Measurements from ENCODE around the gene GPN1. TPM values are rescaled to one million over a fixed set of nuclear protein-coding genes. Genes with fewer than 3 reads are reported as not detected.

GPN1 gene
- total RNA-seq, 1 experiment from 2014 or later, result 45.1 TPM

DNA sequence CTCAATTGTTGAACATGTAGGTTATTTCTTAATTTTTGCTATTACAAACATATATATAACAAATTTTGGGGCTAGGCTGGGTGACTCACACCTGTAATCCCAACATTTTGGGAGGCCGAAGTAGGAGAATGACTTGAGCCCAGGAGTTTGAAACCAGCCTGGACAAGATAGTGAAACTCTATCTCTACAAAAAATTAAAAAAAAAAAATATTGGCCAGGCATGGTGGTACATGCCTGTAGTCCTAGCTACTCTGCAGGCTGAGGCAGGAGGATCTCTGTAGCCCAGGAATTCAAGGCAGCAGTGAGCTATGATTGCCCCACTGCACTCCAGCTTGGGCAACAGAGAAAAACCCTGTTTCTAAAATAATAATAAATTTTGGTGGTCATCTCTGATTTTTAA lies 58.4 kb downstream of the GPN1 start:
- Histone ChIP-seq H3K9me2 (ENCODE audit: insufficient read depth) (no peaks in the 10 kb centered on the region; the same call in 1 of the 2 replicates), H3K27ac (no peak overlapping the region), H3K27me3 (ENCODE audit: insufficient read depth, low read depth) (no peaks in the 10 kb centered on the region), H3K36me3 (ENCODE audit: low read depth) (peaks cover 39% of the 10 kb centered on the region; the same call in 1 of the 2 replicates), H3F3A (ENCODE audit: insufficient read depth, low read depth) (peaks cover 25% of the 10 kb centered on the region), H3K4me2 (no peak overlapping the region), H3K79me2 (ENCODE audit: low read depth) (no peaks in the 10 kb centered on the region), H3K4me3 (no peak overlapping the region), H3K4me1 (replicated peaks; ENCODE audit: insufficient read depth) (peaks cover 46% of the 10 kb centered on the region), H4K20me1 (ENCODE audit: insufficient read depth) (no peaks in the 10 kb centered on the region), H2AFZ (no peak overlapping the region), H3K9me3 (ENCODE audit: insufficient read depth, low read depth) (no peaks in the 10 kb centered on the region)
- TF ChIP-seq EZH2 (IDR thresholded peaks at IDR 0.05; ENCODE audit: low read depth), result no peak
- TF ChIP-seq, protein P1, sequence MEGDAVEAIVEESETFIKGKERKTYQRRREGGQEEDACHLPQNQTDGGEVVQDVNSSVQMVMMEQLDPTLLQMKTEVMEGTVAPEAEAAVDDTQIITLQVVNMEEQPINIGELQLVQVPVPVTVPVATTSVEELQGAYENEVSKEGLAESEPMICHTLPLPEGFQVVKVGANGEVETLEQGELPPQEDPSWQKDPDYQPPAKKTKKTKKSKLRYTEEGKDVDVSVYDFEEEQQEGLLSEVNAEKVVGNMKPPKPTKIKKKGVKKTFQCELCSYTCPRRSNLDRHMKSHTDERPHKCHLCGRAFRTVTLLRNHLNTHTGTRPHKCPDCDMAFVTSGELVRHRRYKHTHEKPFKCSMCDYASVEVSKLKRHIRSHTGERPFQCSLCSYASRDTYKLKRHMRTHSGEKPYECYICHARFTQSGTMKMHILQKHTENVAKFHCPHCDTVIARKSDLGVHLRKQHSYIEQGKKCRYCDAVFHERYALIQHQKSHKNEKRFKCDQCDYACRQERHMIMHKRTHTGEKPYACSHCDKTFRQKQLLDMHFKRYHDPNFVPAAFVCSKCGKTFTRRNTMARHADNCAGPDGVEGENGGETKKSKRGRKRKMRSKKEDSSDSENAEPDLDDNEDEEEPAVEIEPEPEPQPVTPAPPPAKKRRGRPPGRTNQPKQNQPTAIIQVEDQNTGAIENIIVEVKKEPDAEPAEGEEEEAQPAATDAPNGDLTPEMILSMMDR (conservative IDR thresholded peaks at IDR 0.05), result no peak
- no TSS peak for BruUV-seq (replicated peaks)
- POLR2A ChIA-PET (ENCODE audit: unreplicated experiment), result interaction anchor here (0.7 kb wide), 1 partner anchor 721 kb away, joined by 7 read pairs; no protein-coding TSS in a partner anchor
- DNase-seq, result no peak
- CTCF ChIA-PET, result no interaction called here
- intact Hi-C loops (cut with micrococcal nuclease; ENCODE audit: unreplicated experiment), result no loop called here

DNA sequence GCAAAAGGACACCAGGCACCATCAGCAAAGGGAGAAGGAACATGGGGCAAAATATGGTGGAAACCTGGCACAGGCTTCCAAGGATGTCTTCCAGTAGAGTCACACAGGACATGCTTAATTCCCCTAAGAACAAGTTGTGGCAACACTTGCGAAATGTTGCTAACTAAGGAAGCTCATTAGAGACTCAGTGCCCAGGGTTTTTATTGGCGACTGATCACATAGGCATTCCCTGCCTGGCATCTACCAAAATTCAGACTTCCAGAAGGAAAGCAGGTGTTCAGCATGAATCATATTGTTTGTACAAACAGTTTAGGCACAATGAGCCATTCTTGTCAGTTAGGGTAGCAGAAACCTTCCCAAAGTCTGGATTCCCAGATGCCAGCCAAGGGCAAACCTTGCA lies 60.6 kb downstream of the GPN1 start:
- H3F3A ChIP-seq (ENCODE audit: insufficient read depth, low read depth), result peaks cover 23% of the 10 kb centered on the region
- peaks cover 28% of the 10 kb centered on the region for H3K4me1 ChIP-seq (replicated peaks; ENCODE audit: insufficient read depth)
- H3K9me2 ChIP-seq (ENCODE audit: insufficient read depth), result no peaks in the 10 kb centered on the region; the same call in 1 of the 2 replicates
- H3K4me3 ChIP-seq, result no peak overlapping the region
- H2AFZ ChIP-seq, result no peak overlapping the region
- H3K9me3 ChIP-seq (ENCODE audit: insufficient read depth, low read depth), result no peaks in the 10 kb centered on the region
- ChIA-PET POLR2A (ENCODE audit: unreplicated experiment) (interaction anchor here (0.6 kb wide), 1 partner anchor 20 kb away, joined by 4 read pairs; no protein-coding TSS in a partner anchor), CTCF (no interaction called here)
- H3K27me3 ChIP-seq (ENCODE audit: insufficient read depth, low read depth), result no peaks in the 10 kb centered on the region
- TF ChIP-seq, protein P1 (conservative IDR thresholded peaks at IDR 0.05), result no peak
- peak overlapping the region; percentile 3 for H3K4me2 ChIP-seq
- H4K20me1 ChIP-seq (ENCODE audit: insufficient read depth), result no peaks in the 10 kb centered on the region
- peak overlapping the region; percentile 59 for H3K27ac ChIP-seq
- peaks cover 41% of the 10 kb centered on the region for H3K36me3 ChIP-seq (ENCODE audit: low read depth)
- DNase-seq, result peak in 1 of 2 experiments; percentile 78
- no peaks in the 10 kb centered on the region for H3K79me2 ChIP-seq (ENCODE audit: low read depth)
- intact Hi-C loops (cut with micrococcal nuclease; ENCODE audit: unreplicated experiment), result no loop called here
- BruUV-seq (replicated peaks), result no TSS peak

DNA sequence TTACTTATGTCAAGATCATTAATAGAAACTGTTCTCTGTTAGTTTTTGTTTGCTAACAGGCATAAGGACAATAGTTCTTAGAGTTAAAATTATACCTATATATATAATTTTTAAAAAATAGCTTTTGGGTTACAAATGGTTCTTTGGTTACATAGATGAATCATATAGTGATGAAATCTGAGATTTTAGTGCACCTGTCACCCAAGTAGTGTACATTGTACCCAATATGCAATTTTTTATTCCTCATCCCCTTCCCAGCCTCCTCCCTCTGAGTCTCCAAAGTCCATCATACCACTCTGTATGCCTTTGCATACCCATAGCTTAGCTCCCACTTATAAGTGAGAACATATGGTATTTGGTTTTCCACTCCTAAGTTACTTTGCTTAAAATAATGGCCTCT lies 61.2 kb downstream of the GPN1 start:
- Histone ChIP-seq H2AFZ (no peak overlapping the region), H3K9me3 (ENCODE audit: insufficient read depth, low read depth) (no peaks in the 10 kb centered on the region), H3K27me3 (ENCODE audit: insufficient read depth, low read depth) (no peaks in the 10 kb centered on the region), H3K4me2 (peak overlapping the region; percentile 3; the same call in 1 of the 2 replicates), H3K79me2 (ENCODE audit: low read depth) (no peaks in the 10 kb centered on the region), H4K20me1 (ENCODE audit: insufficient read depth) (no peaks in the 10 kb centered on the region), H3K27ac (peak overlapping the region; percentile 59), H3K4me3 (no peak overlapping the region), H3K4me1 (replicated peaks; ENCODE audit: insufficient read depth) (peaks cover 28% of the 10 kb centered on the region), H3K36me3 (ENCODE audit: low read depth) (peaks cover 35% of the 10 kb centered on the region), H3F3A (ENCODE audit: insufficient read depth, low read depth) (peaks cover 23% of the 10 kb centered on the region), H3K9me2 (ENCODE audit: insufficient read depth) (no peaks in the 10 kb centered on the region; the same call in 1 of the 2 replicates)
- CTCF ChIA-PET, result no interaction called here
- no peak for TF ChIP-seq EZH2 (IDR thresholded peaks at IDR 0.05; ENCODE audit: low read depth)
- TF ChIP-seq, protein P1 (conservative IDR thresholded peaks at IDR 0.05), result no peak
- POLR2A ChIA-PET (ENCODE audit: unreplicated experiment), result no interaction called here
- intact Hi-C loops (cut with micrococcal nuclease; ENCODE audit: unreplicated experiment), result no loop called here
- DNase-seq, result no peak
- no TSS peak for BruUV-seq (replicated peaks)
